Measurements from ENCODE around the gene SURF6. TPM values are rescaled to one million over a fixed set of nuclear protein-coding genes. Genes with fewer than 3 reads are reported as not detected.

The SURF6 gene
- total RNA-seq, 1 donor from 2014 or later, result 15.0 TPM

DNA sequence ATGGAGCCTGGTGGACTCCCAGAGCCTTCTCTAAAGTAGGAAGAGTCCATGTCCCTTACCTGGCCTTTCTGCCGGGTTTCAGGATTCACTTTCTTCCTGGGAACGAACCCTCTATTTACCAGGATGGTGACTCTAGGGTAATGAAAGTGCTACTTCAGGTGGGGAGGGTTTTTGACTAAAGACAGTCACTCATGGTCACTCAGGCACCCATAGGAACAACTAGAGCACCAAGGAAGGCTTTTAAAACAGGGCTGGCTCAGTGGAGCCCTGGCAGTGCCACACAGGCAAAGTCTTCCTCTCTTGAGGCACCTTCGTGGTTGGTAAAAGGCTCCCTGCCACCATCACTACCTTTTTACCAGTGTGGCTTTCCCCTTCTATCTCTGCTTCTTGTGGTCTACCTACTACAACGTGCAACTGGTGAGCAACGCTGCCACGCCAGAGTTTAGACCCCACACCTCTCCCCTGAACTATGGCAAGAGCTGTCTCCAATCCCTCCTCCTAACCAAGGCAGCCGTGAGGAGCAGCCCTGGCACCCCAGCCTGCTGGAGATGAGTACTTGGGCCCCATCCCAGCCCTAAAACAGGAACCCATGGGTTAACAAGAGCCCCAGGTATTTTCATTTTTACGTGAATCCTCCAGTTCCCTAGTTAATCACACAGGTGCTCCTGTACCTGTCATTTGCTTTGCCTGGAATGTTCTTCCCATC is 16.8 kb upstream of the SURF6 start:
- DNase-seq, result no peak
- peaks cover 22% of the 10 kb centered on the region for H3K4me1 Mint-ChIP-seq (ENCODE audit: low read depth, unreplicated experiment)
- peaks cover 6% of the 10 kb centered on the region for H3K27me3 Mint-ChIP-seq (ENCODE audit: unreplicated experiment)
- peak overlapping the region; percentile 9 for H3K4me3 Mint-ChIP-seq (ENCODE audit: unreplicated experiment)
- H3K9me3 Mint-ChIP-seq (ENCODE audit: unreplicated experiment), result peaks cover 17% of the 10 kb centered on the region
- H3K36me3 Mint-ChIP-seq (ENCODE audit: unreplicated experiment), result peaks cover 17% of the 10 kb centered on the region
- no peak for TF ChIP-seq CTCF (IDR thresholded peaks at IDR 0.05; ENCODE audit: partially characterized antibody, unreplicated experiment)
- peak overlapping the region; percentile 55 for H3K27ac Mint-ChIP-seq (ENCODE audit: unreplicated experiment)

DNA sequence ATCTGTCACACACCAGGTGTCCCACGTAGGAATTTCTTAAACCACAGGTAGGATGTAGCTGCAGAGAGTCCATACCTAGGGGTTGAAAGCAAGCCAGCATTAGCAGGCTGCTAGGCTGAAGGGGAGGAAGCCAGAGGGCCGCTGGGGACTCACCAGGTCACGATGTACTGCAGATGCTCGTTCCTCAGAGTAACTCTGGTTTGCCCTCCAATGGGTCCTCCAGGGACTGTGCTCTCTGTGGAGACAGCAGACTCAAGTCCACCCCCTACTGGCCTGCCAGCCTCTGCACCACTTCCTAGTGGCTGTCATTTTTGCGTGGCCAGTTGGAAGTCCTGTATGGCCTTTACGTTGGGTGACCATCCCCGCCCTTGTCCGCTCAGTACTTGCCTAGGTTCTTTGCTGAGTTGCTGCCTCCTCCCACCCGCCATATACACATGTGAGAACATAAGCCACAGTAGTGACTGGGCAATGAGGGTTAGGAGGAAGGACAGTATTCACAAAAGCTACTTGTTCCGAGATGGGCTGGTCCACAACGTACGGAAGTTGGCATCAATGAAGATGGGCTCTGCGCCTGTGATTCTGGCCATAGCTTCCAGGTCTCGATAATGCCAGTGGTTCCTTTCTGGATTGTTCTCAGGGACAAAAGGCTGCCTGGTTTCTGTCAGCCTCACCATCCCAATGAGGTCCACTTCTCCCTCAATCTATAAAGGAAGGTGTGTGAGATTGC is 16.1 kb upstream of the SURF6 start:
- Mint-ChIP-seq H3K9me3 (ENCODE audit: unreplicated experiment) (peaks cover 17% of the 10 kb centered on the region), H3K36me3 (ENCODE audit: unreplicated experiment) (peaks cover 17% of the 10 kb centered on the region), H3K4me1 (ENCODE audit: low read depth, unreplicated experiment) (peaks cover 19% of the 10 kb centered on the region), H3K27me3 (ENCODE audit: unreplicated experiment) (peaks cover 6% of the 10 kb centered on the region), H3K27ac (ENCODE audit: unreplicated experiment) (no peak overlapping the region), H3K4me3 (ENCODE audit: unreplicated experiment) (no peak overlapping the region)
- DNase-seq, result peak; percentile 48
- peak; percentile 37 for TF ChIP-seq CTCF (IDR thresholded peaks at IDR 0.05; ENCODE audit: partially characterized antibody, unreplicated experiment)

DNA sequence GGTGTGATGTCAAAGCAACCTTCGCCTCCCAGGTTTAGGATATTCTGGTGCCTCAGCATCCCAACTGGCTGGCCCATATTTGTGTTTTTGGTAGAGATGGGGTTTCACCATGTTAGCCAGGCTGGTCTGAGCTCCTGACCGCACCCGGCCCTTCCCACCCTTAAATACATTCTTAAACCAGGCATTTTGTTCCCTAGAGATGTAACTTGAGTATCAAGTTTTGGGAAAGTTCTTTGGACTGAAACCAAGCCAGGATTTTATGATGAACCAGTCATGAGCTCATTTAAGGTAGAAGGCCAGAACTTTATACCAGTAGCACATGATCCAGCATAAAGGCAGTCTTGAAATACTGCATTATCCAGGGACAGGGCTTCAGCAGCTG is 15.5 kb upstream of the SURF6 start:
- no peak for DNase-seq
- H3K4me1 Mint-ChIP-seq (ENCODE audit: low read depth, unreplicated experiment), result peaks cover 24% of the 10 kb centered on the region
- peaks cover 17% of the 10 kb centered on the region for H3K36me3 Mint-ChIP-seq (ENCODE audit: unreplicated experiment)
- peaks cover 10% of the 10 kb centered on the region for H3K27me3 Mint-ChIP-seq (ENCODE audit: unreplicated experiment)
- peaks cover 17% of the 10 kb centered on the region for H3K9me3 Mint-ChIP-seq (ENCODE audit: unreplicated experiment)
- TF ChIP-seq CTCF (IDR thresholded peaks at IDR 0.05; ENCODE audit: partially characterized antibody, unreplicated experiment), result no peak
- no peak overlapping the region for H3K4me3 Mint-ChIP-seq (ENCODE audit: unreplicated experiment)
- H3K27ac Mint-ChIP-seq (ENCODE audit: unreplicated experiment), result no peak overlapping the region

- Mint-ChIP-seq H3K36me3 (ENCODE audit: unreplicated experiment) (peaks cover 17% of the 10 kb centered on the region), H3K4me3 (ENCODE audit: unreplicated experiment) (peak overlapping the region; percentile 97), H3K9me3 (ENCODE audit: unreplicated experiment) (peaks cover 15% of the 10 kb centered on the region), H3K27ac (ENCODE audit: unreplicated experiment) (no peak overlapping the region), H3K4me1 (ENCODE audit: low read depth, unreplicated experiment) (peaks cover 26% of the 10 kb centered on the region), H3K27me3 (ENCODE audit: unreplicated experiment) (peaks cover 10% of the 10 kb centered on the region)
- DNase-seq, result no peak
- no peak for TF ChIP-seq CTCF (IDR thresholded peaks at IDR 0.05; ENCODE audit: partially characterized antibody, unreplicated experiment)
Measured at GRCh38 chr9:133349965-133350616, 14.1 kb upstream of the SURF6 start.
